SK-N-SH (cell line): ENCODE measurements around the gene CACNG4. TPM values are rescaled to one million over a fixed set of nuclear protein-coding genes. Genes with fewer than 3 reads are reported as not detected.

Experiments
- CTCF ChIA-PET: fragments of 300-600, 350-600 bp; formaldehyde crosslinking; extraction: SDS; loops from one replicate; lab custom pipeline; 2021; lab: Yijun Ruan, JAX
- POLR2A ChIA-PET: fragments of 350-600 bp; sonication (Branson Sonifier 250); formaldehyde crosslinking; extraction: SDS; loops from one replicate; lab custom pipeline; 2020; ENCODE audit warnings: antibody characterized with exemption, inconsistent platforms; lab: Yijun Ruan, JAX
- DNase-seq: peaks from one replicate; pipeline ENCODE4 v3.0.0; 2012
- H2AFZ ChIP-seq: fragments of 200-600 bp; sonication (generic); 2 replicates; pipeline ENCODE4 v1.8.1; 2016; ENCODE audit warnings: antibody characterized with exemption, mild to moderate bottlenecking, low read depth
- H3F3A ChIP-seq: fragments of 200-600 bp; sonication (generic); replicated peaks from 2 replicates; pipeline ENCODE3; 2016; ENCODE audit warnings: antibody characterized with exemption, mild to moderate bottlenecking; ENCODE audit not compliant: insufficient read depth
- H3K27ac ChIP-seq, 2 experiments: fragments of 200-500 bp in 1 of 2; fragments of 200-600 bp in 1 of 2; sonication (Bioruptor generic) in 1 of 2; sonication (generic), shearing (Covaris generic) in 1 of 2; 2 replicates each; pipeline versions ENCODE4 v1.5.1 to v1.6.1; 2014 to 2016; ENCODE audit warnings: low read depth in 2 of 2, inconsistent platforms in 1 of 2, low read length in 1 of 2, mild to moderate bottlenecking in 1 of 2, mixed read lengths in 1 of 2
- H3K27me3 ChIP-seq: fragments of 200-600 bp; sonication (generic), shearing (Covaris generic); 2 replicates; pipeline ENCODE4 v1.6.1; 2016; ENCODE audit warnings: mixed run types; ENCODE audit not compliant: insufficient read depth
- H3K36me3 ChIP-seq, 2 experiments: fragments of 200-500 bp in 1 of 2; fragments of 200-600 bp in 1 of 2; sonication (Bioruptor generic) in 1 of 2; sonication (generic) in 1 of 2; replicated peaks in 1 of 2; 2 replicates each; pipeline versions ENCODE3 to v1.5.1; 2014 to 2016; ENCODE audit warnings: low read length in 1 of 2, mild to moderate bottlenecking in 1 of 2; ENCODE audit not compliant: insufficient read depth in 2 of 2, control insufficient read depth in 1 of 2
- H3K4me1 ChIP-seq, 2 experiments: fragments of 200-500 bp in 1 of 2; fragments of 200-600 bp in 1 of 2; sonication (Bioruptor generic) in 1 of 2; sonication (generic), shearing (Covaris generic) in 1 of 2; 2 replicates each; pipeline versions ENCODE4 v1.5.1 to v1.6.1; 2014 to 2016; ENCODE audit warnings: low read depth in 1 of 2, low read length in 1 of 2, mixed run types in 1 of 2; ENCODE audit not compliant: insufficient read depth in 2 of 2, control insufficient read depth in 1 of 2
- H3K4me2 ChIP-seq: fragments of 200-600 bp; sonication (generic), shearing (Covaris generic); 2 replicates; pipeline ENCODE4 v1.6.1; 2017; ENCODE audit warnings: mixed run types
- H3K4me3 ChIP-seq, 2 experiments: fragments of 200-500 bp in 1 of 2; fragments of 200-600 bp in 1 of 2; sonication (Bioruptor generic) in 1 of 2; sonication (generic), shearing (Covaris generic) in 1 of 2; 2 replicates each; pipeline versions ENCODE4 v1.5.1 to v1.8.1; 2014 to 2016; ENCODE audit warnings: low read depth in 2 of 2, inconsistent platforms in 1 of 2, low read length in 1 of 2, mild to moderate bottlenecking in 1 of 2, mixed read lengths in 1 of 2, moderate library complexity in 1 of 2
- H3K79me2 ChIP-seq: fragments of 200-600 bp; sonication (generic); 2 replicates; pipeline ENCODE4 v1.8.1; 2017; ENCODE audit warnings: mild to moderate bottlenecking; ENCODE audit not compliant: insufficient read depth
- H3K9ac ChIP-seq: fragments of 200-600 bp; sonication (generic); 2 replicates; pipeline ENCODE4 v1.6.1; 2017; ENCODE audit warnings: mixed run types
- H3K9me2 ChIP-seq: fragments of 200-600 bp; sonication (generic); 2 replicates; pipeline ENCODE4 v1.6.1; 2017; ENCODE audit warnings: mixed run types
- H3K9me3 ChIP-seq: fragments of 200-600 bp; sonication (generic); 2 replicates; pipeline ENCODE4 v1.6.1; 2017; ENCODE audit warnings: mixed run types, mild to moderate bottlenecking, moderate library complexity
- H4K20me1 ChIP-seq: fragments of 200-600 bp; sonication (generic); 2 replicates; pipeline ENCODE4 v1.6.1; 2017; ENCODE audit warnings: mild to moderate bottlenecking, mixed run types; ENCODE audit not compliant: insufficient read depth
- CHD2 ChIP-seq: fragments of 150-350 bp; IDR thresholded peaks from 2 replicates; pipeline ENCODE4 v1.6.1; 2018; ENCODE audit warnings: low read length; ENCODE audit not compliant: partially characterized antibody
- ELF1 ChIP-seq: IDR thresholded peaks from 2 replicates; pipeline ENCODE4 v1.4.0; 2012
- FOSL2 ChIP-seq: IDR thresholded peaks from 2 replicates; pipeline ENCODE4 v1.4.0; 2012; ENCODE audit warnings: low read depth, mild to moderate bottlenecking, moderate library complexity, borderline replicate concordance
- JUND ChIP-seq: IDR thresholded peaks from 2 replicates; pipeline ENCODE4 v1.4.0; 2012
- RXRA ChIP-seq: IDR thresholded peaks from 2 replicates; pipeline ENCODE4 v1.4.0; 2012; ENCODE audit warnings: low read depth, mild to moderate bottlenecking, borderline replicate concordance
- SMC3 ChIP-seq: IDR thresholded peaks from 2 replicates; pipeline ENCODE4 v1.6.1; 2012; ENCODE audit warnings: low read depth, low read length, improper control_type of control experiment
- TAF1 ChIP-seq: IDR thresholded peaks from 2 replicates; pipeline ENCODE4 v1.6.1; 2012; ENCODE audit warnings: low read depth, mild to moderate bottlenecking, low read length, moderate library complexity, borderline replicate concordance
- TCF12 ChIP-seq: IDR thresholded peaks from 2 replicates; pipeline ENCODE4 v1.4.0; 2012
- YY1 ChIP-seq: IDR thresholded peaks from 2 replicates; pipeline ENCODE4 v1.4.0; 2012; ENCODE audit warnings: low read depth, mild to moderate bottlenecking
- WGBS: methylation state at CpG from one replicate; pipeline ENCODE4 v1.1.6; 2017; ENCODE audit warnings: low lambda C conversion rate; 5-methylcytosine and 5-hydroxymethylcytosine counted together
- polyA plus RNA-seq, 3 experiments: library from polyadenylated mRNA; depleted of rRNA; stranded (reverse); fragments of >200 nt; gene quantifications; 2 replicates each; pipeline ENCODE4 v1.2.3, GENCODE V29; 2012
- TF ChIP-seq, protein P1 (sequence below): IDR thresholded peaks from 2 replicates; pipeline ENCODE4 v1.4.0; 2012; ENCODE audit warnings: low read depth, borderline replicate concordance

Gene CACNG4
- polyA plus RNA-seq, 1 of the 3 experiments (the other 2 are of a cell fraction), result 13.2 TPM

DNA sequence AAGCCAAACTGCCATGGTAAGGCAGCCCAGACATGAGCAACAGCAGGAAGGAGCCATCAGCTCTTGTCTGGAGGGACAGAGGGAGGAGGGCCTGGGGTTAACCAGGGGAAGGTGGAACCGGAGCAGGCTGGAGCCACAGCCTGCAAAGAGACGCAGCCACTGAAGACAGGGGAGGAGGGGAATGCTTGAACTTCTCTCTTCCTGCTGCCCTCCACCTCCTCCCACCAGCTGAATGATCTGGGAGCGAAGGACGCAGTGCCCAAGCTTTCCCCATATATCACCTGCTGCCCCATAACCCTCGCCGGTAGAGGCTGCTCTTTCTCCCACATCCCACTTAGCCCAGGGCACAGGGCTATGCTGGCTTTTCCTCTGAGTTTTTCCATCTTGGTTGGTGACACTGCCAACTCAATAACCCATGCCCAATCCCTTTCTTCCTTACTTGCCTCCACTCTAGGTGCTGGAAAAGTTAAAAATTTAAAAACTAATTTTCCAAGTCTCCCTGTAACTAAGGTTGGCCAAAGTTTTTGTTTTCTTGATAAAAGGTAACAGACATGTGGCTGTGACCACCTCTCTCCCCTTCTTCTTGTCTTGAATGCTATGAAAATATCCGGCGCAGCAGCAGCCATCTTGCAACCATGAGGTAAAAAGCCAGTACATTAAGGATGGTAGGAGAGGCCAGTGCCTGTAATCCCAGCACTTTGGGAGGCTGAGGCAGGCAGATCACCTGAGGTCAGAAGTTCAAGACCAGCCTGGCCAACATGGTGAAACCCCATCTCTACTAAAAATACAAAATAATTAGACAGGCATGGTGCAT, 21.8 kb upstream of the CACNG4 start:
- POLR2A ChIA-PET, result no interaction called here
- 93% methylated on average over 8 of the region's 8 CpGs for WGBS
- no peak for DNase-seq
- H3K9me2 ChIP-seq, result no peaks in the 10 kb centered on the region
- H3K9me3 ChIP-seq, result no peaks in the 10 kb centered on the region
- no peaks in the 10 kb centered on the region for H3K79me2 ChIP-seq
- peaks cover 10 to 23% of the 10 kb centered on the region in 2 experiments; a peak in 3 of 4 replicates for H3K4me1 ChIP-seq
- no peak for TF ChIP-seq ELF1
- TF ChIP-seq JUND, result no peak
- TF ChIP-seq YY1, result no peak
- no peak for TF ChIP-seq RXRA
- no peak for TF ChIP-seq SMC3
- no peak for TF ChIP-seq CHD2
- CTCF ChIA-PET, result interaction anchor here (1.2 to 2.0 kb wide), 5 partner anchors 8 to 742 kb away, joined by 3 to 9 read pairs (median 3); no protein-coding TSS in a partner anchor
- H3K4me3 ChIP-seq, result no peak overlapping the region
- H2AFZ ChIP-seq, result no peak overlapping the region
- no peak overlapping the region for H3K27ac ChIP-seq
- H3F3A ChIP-seq, result no peaks in the 10 kb centered on the region
- H3K4me2 ChIP-seq, result no peak overlapping the region
- no peak overlapping the region for H3K9ac ChIP-seq
- no peaks in the 10 kb centered on the region for H3K36me3 ChIP-seq
- H4K20me1 ChIP-seq, result no peaks in the 10 kb centered on the region
- H3K27me3 ChIP-seq, result no peaks in the 10 kb centered on the region

DNA sequence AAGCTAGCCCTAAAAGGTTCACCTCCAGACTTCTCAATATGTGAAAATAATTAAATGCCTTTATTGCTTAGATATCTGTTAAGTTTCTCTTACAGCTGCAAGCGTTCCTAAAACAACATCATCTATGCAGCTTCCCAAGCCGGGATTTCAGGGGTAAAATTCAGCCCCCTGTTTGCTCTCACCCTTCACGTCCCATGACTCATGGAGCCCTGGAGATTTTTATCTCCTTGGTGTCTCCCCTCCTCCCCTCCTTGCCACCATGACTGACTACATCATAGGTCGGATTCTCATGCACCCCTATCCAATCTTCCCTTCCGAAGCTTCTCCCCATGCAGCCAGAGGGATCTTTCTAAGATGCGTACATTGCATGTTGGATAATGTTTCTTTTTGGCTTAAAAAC, 21.0 kb upstream of the CACNG4 start:
- TF ChIP-seq, protein P1, sequence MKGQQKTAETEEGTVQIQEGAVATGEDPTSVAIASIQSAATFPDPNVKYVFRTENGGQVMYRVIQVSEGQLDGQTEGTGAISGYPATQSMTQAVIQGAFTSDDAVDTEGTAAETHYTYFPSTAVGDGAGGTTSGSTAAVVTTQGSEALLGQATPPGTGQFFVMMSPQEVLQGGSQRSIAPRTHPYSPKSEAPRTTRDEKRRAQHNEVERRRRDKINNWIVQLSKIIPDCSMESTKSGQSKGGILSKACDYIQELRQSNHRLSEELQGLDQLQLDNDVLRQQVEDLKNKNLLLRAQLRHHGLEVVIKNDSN, result no peak
- TF ChIP-seq TCF12, result peak; percentile 32
- no peak for TF ChIP-seq TAF1
- TF ChIP-seq FOSL2, result peak; percentile 28; the same call in 1 of the 2 replicates
- H3K4me1 ChIP-seq, result peaks cover 10 to 31% of the 10 kb centered on the region in 2 experiments; a peak in 3 of 4 replicates
- H3F3A ChIP-seq, result no peaks in the 10 kb centered on the region
- no peaks in the 10 kb centered on the region for H3K9me2 ChIP-seq
- no peak overlapping the region for H3K27ac ChIP-seq
- no peaks in the 10 kb centered on the region for H4K20me1 ChIP-seq
- H3K27me3 ChIP-seq, result no peaks in the 10 kb centered on the region
- H3K4me2 ChIP-seq, result peak overlapping the region; percentile 8; the same call in 1 of the 2 replicates
- no peak for DNase-seq
- no peaks in the 10 kb centered on the region for H3K36me3 ChIP-seq
- H3K4me3 ChIP-seq, result no peak overlapping the region
- no peak overlapping the region for H2AFZ ChIP-seq
- POLR2A ChIA-PET, result interaction anchor here (1.1 to 1.3 kb wide), 2 partner anchors 12 to 20 kb away, joined by 3 to 4 read pairs; no protein-coding TSS in a partner anchor
- H3K9me3 ChIP-seq, result no peaks in the 10 kb centered on the region
- CTCF ChIA-PET, result interaction anchor here (0.9 to 2.0 kb wide), 6 partner anchors 9 to 743 kb away, joined by 3 to 9 read pairs (median 4); no protein-coding TSS in a partner anchor
- H3K79me2 ChIP-seq, result no peaks in the 10 kb centered on the region
- no peak overlapping the region for H3K9ac ChIP-seq
- WGBS, result 61% methylated on average over 6 of the region's 6 CpGs
